HG02588 (cell line): ENCODE results near the gene MZB1.
A peak's percentile ranks its signal among the peaks of the same experiment; 100 is the strongest.
"Not testable (repeated sequence)": the region's sequence is repeated elsewhere in the genome, so short reads cannot be mapped to it uniquely, and the experiment has no call there.

Source experiments
- ATAC-seq: cut with Tn5 transposase; IDR thresholded peaks from one replicate; pipeline ENCODE4 v1.9.1; 2021; ENCODE audit warnings: mild to moderate bottlenecking, moderate library complexity; ENCODE audit not compliant: unreplicated experiment

The MZB1 gene

DNA sequence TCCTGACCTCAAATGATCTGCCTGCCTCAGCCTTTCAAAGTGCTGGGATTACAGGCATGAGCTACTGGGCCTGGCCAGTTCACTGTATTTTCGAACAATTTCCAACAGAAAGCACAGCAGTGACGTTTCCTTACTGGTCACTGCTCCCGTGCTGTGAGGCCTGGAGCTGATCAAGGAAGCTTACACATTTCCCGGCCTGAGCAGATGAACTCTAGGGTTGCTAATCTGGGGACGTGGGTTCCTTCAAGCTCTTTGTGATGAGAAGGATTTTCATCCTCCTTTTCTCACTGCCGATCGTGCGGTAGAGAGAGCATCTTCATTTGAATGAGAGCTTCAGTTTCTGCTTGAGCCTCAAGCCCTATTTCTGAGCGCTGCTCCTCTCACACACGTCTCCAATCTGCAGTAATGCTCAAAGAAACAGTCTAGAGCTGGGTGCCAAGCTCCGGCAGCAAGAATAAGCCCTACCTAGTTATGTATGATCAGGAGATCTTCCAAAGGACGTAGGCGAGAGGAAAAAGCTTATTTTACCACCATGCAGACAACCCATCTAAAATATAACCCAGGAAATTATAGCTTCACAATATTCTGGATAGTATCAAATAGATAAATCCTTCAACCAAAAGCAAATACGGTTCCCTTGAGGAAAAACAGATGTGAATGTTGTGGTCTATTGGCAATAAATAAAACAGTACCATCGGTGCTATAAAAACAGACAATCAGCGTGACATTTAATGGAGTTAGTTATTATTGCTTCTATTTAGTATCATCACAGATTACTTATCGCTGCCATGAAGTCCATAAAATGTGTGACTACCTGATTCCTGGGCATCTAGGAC, 21.5 kb upstream of the MZB1 start:
- no peak for ATAC-seq

DNA sequence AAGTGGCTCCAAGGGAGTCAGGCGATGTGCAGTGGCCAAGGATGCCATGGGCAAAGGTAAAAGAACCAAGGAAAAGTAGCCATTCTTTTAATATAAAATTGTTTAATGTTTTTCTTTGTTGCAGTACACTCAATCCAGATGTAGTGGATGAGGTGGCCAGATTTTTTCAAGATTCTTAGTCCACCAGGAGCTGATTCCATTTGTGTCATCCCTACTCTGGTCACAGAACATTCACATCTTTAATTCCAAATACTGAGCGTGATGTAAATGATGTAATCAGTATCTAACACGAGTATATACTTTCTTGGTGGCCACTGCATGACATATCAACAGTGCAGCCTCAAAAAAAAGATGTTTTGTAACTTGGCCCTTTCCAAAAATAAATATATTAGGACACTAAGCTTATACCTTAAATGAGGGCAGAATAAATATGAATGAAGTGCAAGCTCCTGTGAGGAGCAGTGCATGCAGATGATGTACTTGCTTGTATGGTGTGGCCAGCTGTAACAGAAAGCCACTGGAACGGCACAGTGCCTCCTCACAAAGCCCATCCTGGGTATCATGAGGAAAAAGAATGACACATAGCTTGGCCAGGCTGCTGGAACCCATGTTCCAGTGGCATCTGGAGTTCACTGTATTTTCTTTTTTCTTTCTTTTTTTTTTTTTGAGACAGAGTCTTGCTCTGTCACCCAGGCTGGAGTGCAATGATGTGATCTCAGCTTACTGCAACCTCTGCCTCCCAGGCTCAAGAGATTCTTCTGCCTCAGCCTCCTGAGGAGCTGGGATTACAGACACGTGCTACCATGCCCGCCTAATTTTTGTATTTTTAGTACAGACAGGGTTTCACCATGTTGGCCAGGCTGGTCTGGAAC, 20.6 kb upstream of the MZB1 start:
- no peak for ATAC-seq

DNA sequence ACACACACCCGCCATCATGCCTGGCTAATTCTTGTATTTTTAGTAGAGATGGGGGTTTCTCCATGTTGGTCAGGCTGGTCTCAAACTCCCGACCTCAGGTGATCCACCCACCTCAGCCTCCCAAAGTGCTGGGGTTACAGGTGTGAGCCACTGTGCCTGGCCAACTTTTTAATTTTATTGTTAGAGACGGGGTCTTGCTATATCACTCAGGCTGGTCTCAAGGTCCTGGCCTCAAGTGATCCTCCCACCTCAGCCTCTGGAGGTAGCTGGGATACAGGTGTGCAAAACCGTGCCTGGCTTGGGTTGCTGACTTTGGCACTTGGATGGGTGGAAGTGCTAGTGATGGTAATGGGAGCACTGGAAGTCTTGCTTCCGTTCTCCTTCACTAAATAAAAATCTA, 19.4 kb upstream of the MZB1 start:
- ATAC-seq: not testable (repeated sequence)

DNA sequence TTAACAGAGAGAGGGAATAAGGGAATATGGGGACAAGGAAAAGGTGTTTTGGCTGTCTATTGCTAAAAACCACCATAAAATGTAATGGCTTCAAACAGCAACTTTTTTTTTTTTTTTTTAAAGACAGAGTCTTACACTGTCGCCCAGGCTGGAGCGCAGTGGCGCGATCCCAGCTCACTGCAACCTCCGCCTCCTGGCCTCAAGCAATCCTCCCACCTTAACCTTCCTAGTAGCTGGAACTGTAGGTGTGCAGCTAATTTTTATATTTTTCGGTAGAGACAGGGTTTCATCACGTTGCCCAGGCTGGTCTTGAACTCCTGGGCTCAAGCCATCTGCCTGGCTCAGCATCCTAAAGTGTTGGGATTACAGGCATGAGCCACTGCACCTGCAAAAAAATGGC, 18.5 kb upstream of the MZB1 start:
- ATAC-seq: no peak

DNA sequence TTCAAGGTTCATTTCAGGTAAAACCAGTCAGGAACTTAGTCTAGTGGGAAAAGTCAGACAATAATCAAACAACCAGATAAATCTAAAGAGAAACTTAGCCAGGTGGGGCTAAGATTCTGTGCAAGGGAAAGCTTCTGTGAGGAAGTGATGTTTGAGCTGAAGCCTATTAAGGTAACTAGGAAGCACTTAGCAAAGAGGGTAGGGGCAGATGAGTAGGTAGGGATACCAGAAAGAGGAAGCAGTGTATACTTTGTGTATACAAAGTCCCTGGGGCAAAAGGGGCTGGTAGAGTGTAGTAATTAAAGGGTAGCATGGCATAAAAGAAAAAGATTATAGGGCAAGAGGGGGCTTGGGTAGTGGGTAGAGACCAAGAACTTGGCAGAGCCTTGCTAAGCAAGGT, 17.8 kb upstream of the MZB1 start:
- no peak for ATAC-seq

DNA sequence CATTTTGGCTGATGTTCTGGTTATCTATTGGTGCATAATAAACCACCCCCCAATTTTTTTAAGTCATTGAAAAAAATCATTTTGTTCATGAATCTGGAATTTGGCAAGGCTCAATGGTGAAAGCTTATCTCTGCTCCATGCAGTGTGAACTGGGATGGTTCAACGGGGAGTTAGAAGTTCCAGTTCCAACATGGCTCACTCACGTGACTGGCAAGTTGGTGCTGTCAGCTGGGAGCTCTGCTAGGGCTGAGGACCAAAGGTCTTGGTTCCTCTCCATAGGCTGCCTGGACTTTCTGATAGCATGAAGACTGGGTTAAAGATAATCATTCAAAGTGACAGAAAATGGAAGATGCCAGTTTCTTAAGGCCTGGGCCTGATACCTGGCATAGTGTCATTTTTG, 17.2 kb upstream of the MZB1 start:
- no peak for ATAC-seq

DNA sequence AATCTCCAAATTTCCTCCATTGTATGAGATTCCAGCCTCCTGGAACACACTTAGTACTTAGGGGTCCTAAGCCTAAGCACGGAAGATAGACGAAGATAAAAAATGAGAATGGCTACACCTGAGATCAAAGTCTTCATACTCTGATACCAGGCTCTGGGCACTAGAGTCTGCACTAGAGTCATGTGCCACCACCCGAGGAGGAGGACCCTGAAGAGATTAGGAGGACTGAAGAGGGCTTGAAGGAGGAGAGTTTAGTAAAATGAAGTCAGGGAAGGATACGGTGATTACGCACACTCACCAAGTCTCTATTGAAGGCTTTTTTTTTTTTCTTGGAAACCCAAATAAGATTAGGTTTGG, 14.7 kb upstream of the MZB1 start:
- no peak for ATAC-seq

DNA sequence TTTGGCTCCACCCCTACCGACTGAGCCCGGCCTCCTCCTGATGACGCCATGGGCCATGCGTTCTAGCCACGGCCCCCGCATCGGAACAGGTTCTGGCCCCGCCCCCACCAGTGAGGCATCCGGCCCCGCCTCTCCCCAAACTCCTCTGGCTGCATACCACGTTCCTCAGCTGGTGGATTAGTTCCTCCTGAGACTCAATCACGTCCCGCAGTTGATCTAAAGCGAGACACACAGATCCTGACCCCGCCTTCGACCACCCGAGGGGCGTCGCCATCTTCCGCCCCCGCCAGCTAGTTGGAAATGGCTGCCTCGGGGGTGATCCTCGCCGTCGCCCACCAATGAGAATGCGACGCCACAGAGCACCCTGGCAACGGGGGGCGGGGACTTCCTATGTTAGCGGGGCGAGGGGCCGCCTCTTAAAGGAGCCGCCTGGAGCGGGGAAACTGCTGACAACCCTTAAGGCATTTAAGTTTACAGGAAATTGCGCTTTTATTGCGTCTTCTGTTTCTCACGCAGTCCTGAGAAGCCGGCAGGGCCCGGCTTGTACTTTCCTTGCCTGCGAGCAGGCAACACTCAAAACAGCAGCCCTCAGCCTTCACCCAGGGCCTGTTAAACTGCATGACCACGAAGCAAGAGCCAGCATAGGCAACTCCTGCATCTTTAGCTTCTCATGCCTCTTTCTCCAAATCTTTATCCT, 14.2 kb upstream of the MZB1 start, which contains the start of gene SPATA24:
SPATA24 (minus strand) TSS at position 303 of the 697 bp plus-strand sequence; CDS start at position 274, 29 bp downstream.
- peak; percentile 80 for ATAC-seq

DNA sequence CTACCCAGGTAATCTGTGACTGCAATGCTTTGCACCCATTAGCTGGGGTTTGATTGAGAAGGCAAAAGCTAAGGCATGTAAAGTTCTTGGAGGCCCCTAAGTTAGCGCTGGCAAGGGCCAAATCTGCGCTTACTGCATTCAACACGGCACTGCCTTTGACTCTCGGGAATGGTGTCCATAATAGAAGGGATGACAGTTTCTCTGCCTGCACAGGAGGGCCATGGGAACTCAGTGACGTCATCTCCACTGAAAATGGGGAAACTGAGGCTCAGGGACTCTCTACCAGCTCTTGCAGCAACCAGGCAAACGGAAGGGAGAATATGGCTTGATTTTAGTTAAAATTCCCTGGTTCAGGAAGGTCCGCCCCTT, 13.7 kb upstream of the MZB1 start:
- ATAC-seq: no peak

DNA sequence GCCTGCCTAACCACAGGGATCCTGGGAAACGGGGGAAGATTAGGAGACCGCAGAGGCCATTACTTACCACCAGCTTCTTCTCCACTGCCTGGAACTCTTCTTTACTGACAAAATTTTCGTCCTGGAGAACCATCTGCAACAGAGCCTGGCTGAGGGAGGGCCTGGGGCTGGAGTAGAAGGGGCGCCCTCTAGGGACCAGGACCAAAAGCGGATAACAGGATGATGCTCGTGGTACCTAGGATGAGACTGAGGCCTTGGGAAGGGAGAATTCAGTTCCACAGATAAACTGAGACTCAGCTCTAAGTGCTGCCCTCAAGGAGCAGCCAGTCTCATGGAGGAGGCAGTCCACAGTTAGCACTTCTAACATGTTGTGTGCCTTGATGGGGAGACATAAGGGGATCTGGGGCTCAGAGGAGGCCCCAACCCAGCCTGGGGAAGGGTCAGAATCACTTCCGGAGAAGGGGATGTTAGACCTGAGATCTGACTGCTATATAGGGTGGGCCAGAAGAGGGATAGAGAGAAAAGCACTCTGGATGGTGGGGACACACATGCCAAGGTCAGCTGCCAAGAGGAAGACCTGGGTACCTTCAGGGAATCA, 12.9 kb upstream of the MZB1 start:
- no peak for ATAC-seq

DNA sequence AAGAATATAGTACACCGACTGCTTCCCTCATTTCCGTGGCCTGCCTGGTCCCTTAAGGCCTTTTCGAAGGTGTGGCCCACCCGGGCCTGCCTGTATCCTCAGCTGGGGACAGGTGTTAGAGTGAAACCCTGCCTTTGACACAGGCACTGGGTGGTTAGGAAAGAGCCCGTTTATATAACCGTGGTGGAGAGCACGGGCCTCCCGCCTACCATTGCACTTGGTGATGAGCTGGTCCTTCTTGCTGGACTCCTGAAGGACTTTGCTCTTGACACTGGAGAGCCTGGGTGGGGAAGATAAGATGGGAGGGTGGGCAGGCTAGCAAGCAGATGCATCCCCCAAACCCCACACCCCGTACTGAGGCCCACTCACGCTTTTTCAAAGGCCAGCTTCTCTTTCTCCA, 11.8 kb upstream of the MZB1 start:
- ATAC-seq: no peak

DNA sequence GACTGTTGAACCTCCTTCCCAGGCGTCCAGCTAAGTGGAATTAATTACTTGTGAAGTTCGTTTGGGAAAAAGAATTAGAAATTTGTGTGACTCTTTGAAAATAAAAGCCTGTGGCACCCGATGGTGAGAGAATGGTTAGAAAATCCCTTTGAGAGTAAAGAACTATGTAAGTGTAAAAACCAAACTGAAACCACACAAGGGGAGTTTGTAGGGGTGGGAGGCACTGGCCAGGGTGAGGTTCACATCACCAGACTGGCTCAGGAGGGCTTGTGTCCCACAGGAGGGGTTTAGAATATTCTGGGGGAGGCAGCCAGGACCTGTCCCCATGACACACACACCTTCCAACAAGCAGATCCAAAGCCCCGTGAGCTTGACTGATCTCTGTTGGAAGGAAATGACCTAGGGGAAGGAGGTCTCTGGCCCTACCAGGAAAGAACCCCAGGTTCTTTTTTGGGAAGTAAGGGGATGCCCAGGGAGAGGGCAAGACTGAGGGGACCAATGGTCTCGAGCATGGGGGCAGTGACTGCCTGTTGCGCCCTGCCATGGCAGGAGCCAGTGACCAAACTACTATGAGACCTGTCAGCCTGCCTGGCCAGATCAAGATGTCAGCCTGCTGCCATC, 9.9 kb upstream of the MZB1 start:
- ATAC-seq: peak; percentile 31

DNA sequence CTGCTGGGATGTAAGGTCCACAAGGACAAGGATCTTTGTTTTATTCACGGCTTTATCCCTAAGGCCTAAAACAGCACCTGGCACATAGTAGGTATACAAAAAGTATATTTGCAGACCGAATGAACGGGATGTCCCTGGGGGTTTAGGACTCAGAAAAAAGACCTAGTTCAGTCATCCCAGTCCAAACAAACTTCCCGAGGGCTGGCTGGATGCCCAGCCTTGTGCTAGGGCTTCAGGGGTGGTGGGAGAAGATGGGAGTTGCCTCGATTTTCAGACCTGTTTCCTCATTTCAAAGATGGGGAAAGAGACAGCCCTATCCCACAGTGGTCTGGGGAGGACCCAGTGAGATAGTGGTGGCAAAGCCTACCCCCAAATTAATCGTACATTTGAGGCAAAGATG, 8.2 kb upstream of the MZB1 start:
- ATAC-seq: no peak

DNA sequence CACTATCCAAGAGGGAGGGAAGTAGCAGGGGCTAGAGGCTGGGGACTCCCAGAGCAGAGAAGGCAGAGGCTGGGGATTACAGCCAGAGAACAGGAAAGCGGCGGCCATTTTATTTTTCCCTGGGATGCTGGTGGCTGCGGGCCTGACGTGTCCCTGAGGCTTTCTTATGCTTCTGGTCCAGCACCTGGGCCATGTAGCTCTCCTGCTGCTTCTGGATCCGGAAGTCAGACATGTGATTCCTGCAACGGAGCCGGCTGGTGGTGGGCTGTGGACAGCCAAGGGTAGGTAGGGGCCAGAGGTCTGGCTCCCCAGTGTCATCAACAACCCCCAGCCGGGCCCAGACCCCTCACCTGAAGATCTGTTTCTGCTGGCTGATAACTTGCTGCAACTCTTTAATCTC, 7.0 kb upstream of the MZB1 start:
- ATAC-seq: no peak

DNA sequence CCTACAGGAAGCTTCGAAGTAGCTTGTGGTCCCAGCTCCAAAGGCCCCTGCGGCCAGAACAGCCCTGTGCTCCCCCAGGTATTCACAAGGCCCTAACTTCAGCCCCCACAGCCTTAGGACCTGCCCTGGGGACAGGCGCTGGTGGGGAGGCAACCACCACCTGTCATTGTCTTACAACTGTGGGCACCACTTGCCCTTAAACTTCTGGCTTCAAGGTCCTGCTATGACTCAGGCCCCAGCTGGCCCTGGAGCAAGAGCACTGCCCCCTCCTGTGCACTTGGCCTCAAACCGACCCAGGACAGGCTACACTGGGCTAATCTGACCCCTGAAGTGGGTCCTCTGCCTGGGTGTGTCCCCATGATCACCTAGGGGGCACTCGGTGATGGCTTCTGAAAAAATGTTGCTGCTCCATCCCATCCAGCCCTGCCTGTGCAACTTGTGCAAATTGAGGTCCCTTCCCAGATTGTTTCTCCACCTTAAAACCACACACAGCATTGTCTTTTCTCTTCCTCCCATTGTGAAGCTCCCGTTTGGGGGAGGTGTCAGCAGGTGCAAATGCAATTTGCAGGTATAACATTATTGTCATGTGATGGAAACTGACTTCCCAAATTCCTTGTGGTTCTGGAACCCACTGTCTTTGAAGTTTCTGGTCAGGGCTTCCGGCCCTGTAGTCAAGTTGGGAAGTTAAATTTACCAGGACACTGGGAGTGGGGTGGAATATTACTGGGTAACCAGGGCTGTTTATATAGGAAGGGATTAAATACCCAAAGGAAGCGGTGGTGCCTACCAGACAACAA, 6.3 kb upstream of the MZB1 start:
- ATAC-seq: no peak

DNA sequence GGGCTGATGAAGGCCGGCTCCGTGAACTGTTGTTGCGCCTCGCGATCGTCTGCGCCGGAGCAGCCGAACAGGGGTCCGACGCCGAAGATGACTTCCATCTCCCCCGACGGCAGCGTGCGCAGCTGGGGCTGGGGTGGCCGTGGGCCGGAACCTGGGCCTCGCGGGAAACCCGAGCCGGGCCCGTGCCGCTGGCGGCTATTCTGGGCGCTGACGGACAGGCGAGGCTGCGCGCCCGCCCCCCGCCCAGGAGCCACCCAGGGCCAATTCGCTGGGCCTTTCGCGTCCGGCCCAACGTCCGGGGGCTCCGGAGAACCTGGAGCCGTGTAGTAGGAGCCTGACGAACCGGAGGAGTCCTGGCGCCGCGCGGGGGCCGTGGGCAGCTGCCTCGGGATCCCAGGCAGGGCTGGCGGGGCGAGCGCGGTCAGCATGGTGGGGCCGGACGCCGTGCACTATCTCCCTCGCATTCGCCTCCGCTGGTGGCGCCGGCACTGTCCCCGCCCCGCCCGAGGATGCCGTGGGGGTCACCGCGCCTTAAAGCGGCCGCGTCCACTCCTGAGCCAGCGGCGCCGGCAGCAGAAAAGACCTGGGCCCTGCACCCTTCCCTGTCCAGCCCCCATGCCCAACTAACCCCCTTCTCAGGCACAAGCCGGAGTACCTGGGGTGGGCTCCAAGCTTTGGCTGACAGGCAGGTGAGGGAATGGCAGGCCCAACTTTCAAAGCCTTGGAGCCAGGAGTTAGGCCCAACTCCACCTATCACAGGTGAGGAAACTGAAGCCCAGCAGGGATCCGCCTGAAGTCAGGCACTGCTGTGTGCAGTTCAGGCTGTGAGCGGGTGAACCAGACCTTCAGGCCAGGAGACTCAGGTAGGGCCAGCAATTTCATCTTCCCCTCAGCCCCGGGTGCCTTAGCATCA, 5.2 kb upstream of the MZB1 start, which contains the start of gene PROB1:
PROB1 (minus strand) TSS at position 451 of the 913 bp plus-strand sequence; CDS start at position 428, 23 bp downstream.
- no peak for ATAC-seq

DNA sequence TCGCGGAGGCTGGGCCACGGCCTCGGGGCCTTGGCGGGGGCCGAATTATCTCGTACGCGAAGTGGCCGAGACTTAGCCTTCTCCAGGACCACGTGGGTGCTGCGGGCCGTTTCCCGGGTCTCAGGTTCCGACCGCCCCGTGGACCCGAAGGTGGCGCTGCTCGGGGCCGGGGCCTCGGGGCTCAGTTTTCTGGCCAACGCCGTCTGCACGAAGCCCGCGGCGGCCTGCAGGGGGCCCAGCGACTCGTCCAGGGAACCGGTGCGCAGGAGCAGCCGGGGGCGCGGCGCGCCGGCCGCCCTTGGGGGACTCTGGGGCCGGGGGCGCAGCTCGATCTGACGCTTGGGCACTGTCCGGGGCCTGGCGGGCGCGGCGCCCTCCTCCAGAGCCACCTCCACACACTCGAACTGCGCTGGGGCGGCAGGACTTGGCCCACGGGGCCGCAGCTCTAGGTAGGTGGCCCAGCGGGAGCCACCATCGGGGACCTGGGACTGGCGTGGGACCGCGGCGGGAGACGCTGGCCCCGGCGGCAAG, 4.5 kb upstream of the MZB1 start:
- no peak for ATAC-seq

DNA sequence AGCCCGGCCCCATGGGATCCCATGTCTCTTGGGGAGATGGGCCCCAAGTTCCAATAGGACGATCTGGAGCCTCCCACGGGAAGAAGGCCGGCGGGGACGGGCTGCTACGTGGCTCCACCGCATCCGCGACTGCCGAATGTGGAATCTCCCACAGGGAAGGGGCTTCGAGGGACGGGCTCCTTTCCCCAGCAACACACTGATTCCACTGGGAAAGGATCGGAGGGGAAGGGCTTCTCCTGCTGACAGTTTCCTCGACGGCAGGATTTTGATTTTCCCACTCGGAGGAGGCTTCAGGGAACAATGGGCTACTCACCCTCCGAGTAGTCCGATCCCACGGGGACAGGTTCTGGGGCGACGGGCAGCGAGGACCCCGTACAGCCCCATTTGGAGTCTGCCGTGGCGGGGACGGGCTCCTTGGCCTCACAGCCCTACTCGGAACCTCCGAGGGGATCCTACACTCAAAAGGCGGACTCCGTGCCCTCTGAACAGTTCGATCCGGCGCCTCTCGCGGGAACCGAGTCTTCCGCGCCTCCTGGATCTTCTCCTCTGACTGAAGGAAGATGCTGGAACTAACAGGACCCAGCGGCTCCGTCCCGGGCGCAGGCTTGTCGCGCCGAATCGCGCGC, 3.9 kb upstream of the MZB1 start:
- no peak for ATAC-seq
